K562 (cell line): ENCODE measurements around the gene SLC9B2. TPM values are rescaled to one million over a fixed set of nuclear protein-coding genes. Genes with fewer than 3 reads are reported as not detected.

Experiments
- BRCA1 ChIP-seq, 2 experiments: fragments of 450-650 bp in 1 of 2; sonication (generic) in 1 of 2; formaldehyde crosslinking in 1 of 2; IDR thresholded peaks; 2 replicates each; pipeline versions ENCODE4 v1.5.0 to v1.6.1; 2017 to 2020; ENCODE audit warnings: mild to moderate bottlenecking in 1 of 2, missing genetic modification reagents in 1 of 2
- CBX2 ChIP-seq: fragments of 200-600 bp; sonication (generic); IDR thresholded peaks from one replicate; pipeline ENCODE4 v1.6.1; 2012; ENCODE audit warnings: mild to moderate bottlenecking, low read length, inconsistent platforms; ENCODE audit not compliant: insufficient read depth, poor library complexity, severe bottlenecking
- MEF2A ChIP-seq: IDR thresholded peaks from 2 replicates; pipeline ENCODE4 v1.6.1; 2011; ENCODE audit warnings: low read depth, mild to moderate bottlenecking, low read length, moderate library complexity; ENCODE audit not compliant: control insufficient read depth
- RBM15 ChIP-seq: fragments of 200-400 bp; formaldehyde crosslinking; IDR thresholded peaks from 2 replicates; pipeline ENCODE4 v1.6.1; 2018; ENCODE audit warnings: mild to moderate bottlenecking, low read length, moderate library complexity; ENCODE audit not compliant: insufficient read depth
- U2AF2 ChIP-seq: fragments of 200-400 bp; formaldehyde crosslinking; optimal IDR thresholded peaks from 2 replicates; pipeline ENCODE3; 2017; ENCODE audit warnings: low read depth, mild to moderate bottlenecking, low read length
- ZNF583 ChIP-seq: fragments of 250-450 bp; sonication (Bioruptor Pico); IDR thresholded peaks from 2 replicates; pipeline ENCODE4 v1.4.0; 2020
- ZNF766 ChIP-seq: fragments of 200-800 bp; sonication (Bioruptor generic); conservative IDR thresholded peaks from 2 replicates; pipeline ENCODE4 v1.6.1; 2016; ENCODE audit warnings: missing genetic modification characterization, missing compliant biosample characterization
- polyA plus RNA-seq, 8 experiments: library from polyadenylated mRNA; depleted of rRNA in 4 of 8; stranded (reverse) in 5 of 8; unstranded in 3 of 8; fragments of >200 nt; fragmentation: Nextera tagmentation in 2 of 8; fragmentation: Illumina TruSeq in 1 of 8; extraction: Ambion mirVana in 2 of 8; extraction: Trizol in 1 of 8; gene quantifications; 2 replicates each; pipeline versions ENCODE4 v1.2.1 to v1.2.3, GENCODE V29; 2011 to 2014; ENCODE audit warnings: inconsistent platforms in 1 of 8, missing spikeins in 1 of 8
- total RNA-seq, 7 experiments: library from RNA; depleted of rRNA in 6 of 7; stranded (reverse); fragments of >200 nt in 6 of 7; fragmentation: Illumina TruSeq in 2 of 7; extraction: Trizol in 2 of 7; gene quantifications; 2 replicates each; pipeline versions ENCODE4 v1.2.1 to v1.2.3, GENCODE V29; 2011 to 2021; ENCODE audit warnings: low replicate concordance in 1 of 7
- TF ChIP-seq, protein P1 (sequence below): sonication (generic); formaldehyde crosslinking; IDR thresholded peaks from 2 replicates; pipeline ENCODE4 v1.4.0; 2020; ENCODE audit warnings: mild to moderate bottlenecking, missing genetic modification reagents
- TF ChIP-seq, protein P2 (sequence below): sonication (generic); formaldehyde crosslinking; IDR thresholded peaks from 2 replicates; pipeline ENCODE4 v1.8.0; 2022; ENCODE audit warnings: mild to moderate bottlenecking, missing genetic modification reagents, borderline replicate concordance
- TF ChIP-seq, protein P3 (sequence below), 2 experiments: fragments of 450-650 bp; IDR thresholded peaks; 2 replicates each; pipeline ENCODE4 v1.6.1; 2016; ENCODE audit warnings: mild to moderate bottlenecking in 2 of 2, borderline replicate concordance in 1 of 2, low read depth in 1 of 2, moderate library complexity in 1 of 2
- TF ChIP-seq, protein P4 (sequence below): fragments of 450-650 bp; formaldehyde crosslinking; IDR thresholded peaks from 2 replicates; pipeline ENCODE4 v1.4.0; 2020; ENCODE audit warnings: mild to moderate bottlenecking, moderate library complexity

Gene SLC9B2
- total and polyA plus RNA-seq, 9 of the 15 experiments (the other 6 are each of a cell fraction or from before 2014, with no cell fraction given): 6.6 to 14.6 (median 11.4) TPM

DNA sequence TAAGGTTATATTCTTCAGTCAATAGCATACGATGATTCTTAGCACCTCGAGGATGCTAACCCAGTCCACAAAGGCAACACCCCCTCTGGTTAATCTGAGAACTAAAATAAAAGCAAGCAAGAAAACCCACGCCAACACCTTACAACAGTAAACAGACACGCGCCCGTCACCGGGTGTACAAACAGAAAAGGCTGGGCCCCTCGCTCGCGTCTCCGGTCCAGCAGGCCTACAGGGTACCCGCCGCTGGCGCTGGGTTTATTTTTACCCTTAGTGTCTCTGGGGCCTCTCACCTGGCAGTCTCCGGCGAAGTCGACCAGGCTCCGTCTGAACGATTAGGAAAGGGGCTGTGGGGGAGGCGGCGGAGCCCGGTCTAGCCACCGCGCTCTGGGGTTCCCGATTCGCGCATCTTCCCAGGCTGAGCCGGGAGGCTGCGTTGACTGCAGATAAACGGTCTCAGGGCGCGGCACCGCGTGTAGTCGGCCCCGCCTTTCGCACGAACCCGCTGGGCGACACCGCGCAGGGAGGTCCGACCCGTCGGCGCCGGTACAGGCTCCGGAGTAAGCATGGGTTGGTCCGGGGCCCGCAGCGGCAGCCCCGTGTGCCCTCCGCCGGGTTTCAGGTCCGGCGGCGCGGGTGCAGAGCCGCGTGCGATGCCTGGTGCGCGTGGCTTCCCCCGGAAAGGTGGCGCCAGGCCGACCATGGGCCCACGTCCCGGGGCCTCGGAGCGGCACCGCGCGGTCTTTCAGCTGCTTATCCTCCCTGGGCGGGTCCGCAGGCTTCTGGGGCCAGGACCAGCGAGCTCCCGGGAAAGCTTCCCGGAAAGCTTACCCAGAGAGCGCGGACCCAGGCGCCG lies 441 bp downstream of the SLC9B2 start (continued):
- TF ChIP-seq, protein P1, sequence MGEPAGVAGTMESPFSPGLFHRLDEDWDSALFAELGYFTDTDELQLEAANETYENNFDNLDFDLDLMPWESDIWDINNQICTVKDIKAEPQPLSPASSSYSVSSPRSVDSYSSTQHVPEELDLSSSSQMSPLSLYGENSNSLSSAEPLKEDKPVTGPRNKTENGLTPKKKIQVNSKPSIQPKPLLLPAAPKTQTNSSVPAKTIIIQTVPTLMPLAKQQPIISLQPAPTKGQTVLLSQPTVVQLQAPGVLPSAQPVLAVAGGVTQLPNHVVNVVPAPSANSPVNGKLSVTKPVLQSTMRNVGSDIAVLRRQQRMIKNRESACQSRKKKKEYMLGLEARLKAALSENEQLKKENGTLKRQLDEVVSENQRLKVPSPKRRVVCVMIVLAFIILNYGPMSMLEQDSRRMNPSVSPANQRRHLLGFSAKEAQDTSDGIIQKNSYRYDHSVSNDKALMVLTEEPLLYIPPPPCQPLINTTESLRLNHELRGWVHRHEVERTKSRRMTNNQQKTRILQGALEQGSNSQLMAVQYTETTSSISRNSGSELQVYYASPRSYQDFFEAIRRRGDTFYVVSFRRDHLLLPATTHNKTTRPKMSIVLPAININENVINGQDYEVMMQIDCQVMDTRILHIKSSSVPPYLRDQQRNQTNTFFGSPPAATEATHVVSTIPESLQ (CRISPR knock-in tag): no peak
- TF ChIP-seq, protein P2, sequence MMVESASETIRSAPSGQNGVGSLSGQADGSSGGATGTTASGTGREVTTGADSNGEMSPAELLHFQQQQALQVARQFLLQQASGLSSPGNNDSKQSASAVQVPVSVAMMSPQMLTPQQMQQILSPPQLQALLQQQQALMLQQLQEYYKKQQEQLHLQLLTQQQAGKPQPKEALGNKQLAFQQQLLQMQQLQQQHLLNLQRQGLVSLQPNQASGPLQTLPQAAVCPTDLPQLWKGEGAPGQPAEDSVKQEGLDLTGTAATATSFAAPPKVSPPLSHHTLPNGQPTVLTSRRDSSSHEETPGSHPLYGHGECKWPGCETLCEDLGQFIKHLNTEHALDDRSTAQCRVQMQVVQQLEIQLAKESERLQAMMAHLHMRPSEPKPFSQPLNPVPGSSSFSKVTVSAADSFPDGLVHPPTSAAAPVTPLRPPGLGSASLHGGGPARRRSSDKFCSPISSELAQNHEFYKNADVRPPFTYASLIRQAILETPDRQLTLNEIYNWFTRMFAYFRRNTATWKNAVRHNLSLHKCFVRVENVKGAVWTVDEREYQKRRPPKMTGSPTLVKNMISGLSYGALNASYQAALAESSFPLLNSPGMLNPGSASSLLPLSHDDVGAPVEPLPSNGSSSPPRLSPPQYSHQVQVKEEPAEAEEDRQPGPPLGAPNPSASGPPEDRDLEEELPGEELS: peak; percentile 96; the same call in 1 of the 2 replicates
- TF ChIP-seq RBM15 (no peak), CBX2 (no peak), MEF2A (no peak), ZNF583 (peak; percentile 73), BRCA1 (IDR thresholded peaks at IDR 0.05) (no peak), BRCA1 (CRISPR knock-in tag; IDR thresholded peaks at IDR 0.05) (no peak), U2AF2 (no peak), ZNF766 (no peak)
- TF ChIP-seq, protein P3, sequence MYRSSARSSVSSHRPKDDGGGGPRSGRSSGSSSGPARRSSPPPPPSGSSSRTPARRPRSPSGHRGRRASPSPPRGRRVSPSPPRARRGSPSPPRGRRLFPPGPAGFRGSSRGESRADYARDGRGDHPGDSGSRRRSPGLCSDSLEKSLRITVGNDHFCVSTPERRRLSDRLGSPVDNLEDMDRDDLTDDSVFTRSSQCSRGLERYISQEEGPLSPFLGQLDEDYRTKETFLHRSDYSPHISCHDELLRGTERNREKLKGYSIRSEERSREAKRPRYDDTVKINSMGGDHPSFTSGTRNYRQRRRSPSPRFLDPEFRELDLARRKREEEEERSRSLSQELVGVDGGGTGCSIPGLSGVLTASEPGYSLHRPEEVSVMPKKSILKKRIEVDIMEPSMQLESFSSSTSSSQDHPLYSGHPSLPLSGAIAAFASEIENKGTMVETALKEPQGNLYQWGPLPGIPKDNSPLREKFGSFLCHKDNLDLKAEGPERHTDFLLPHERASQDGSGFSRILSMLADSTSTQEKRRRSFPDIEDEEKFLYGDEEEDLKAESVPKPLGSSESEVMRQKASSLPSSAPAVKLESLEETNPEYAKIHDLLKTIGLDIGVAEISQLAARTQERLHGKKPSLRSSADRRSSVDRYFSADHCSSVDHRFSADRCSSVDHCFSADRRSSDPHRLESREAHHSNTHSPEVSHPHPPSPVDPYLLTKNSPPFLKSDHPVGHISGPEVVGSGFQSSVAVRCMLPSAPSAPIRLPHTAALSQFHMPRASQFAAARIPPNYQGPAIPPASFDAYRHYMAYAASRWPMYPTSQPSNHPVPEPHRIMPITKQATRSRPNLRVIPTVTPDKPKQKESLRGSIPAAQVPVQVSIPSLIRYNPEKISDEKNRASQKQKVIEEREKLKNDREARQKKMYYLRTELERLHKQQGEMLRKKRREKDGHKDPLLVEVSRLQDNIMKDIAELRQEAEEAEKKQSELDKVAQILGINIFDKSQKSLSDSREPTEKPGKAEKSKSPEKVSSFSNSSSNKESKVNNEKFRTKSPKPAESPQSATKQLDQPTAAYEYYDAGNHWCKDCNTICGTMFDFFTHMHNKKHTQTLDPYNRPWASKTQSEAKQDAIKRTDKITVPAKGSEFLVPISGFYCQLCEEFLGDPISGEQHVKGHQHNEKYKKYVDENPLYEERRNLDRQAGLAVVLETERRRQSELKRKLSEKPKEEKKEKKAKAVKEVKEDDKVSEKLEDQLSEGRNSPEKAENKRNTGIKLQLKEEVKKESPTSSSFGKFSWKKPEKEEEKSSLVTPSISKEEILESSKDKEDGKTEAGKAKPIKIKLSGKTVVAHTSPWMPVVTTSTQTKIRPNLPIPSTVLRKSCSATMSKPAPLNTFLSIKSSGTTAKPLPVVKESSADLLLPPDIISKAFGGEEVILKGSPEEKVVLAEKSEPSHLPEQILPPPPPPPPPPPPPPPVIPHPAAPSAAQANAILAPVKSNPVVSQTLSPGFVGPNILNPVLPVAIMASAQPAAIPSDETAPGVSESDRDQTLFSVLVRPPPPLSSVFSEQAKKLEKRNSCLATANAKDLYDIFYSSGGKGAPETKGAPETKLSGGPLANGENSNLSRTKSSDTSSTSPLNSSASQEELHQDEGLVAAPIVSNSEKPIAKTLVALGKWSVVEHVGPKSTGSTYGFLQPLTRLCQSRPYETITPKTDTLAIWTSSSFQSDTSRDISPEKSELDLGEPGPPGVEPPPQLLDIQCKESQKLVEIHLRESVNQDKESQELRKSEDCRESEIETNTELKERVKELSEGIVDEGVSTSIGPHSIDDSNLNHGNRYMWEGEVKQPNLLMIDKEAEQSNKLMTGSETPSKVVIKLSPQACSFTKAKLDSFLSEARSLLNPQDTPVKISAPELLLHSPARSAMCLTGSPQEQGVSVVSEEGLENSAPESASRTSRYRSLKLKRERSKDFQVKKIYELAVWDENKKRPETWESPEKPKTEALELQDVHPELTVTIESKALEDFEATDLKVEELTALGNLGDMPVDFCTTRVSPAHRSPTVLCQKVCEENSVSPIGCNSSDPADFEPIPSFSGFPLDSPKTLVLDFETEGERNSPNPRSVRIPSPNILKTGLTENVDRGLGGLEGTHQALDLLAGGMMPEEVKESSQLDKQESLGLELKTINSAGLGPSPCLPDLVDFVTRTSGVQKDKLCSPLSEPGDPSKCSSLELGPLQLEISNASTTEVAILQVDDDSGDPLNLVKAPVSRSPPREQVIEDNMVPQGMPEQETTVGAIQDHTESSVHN (IDR thresholded peaks at IDR 0.05; ENCODE audit: borderline replicate concordance in 1 of 2, low read depth in 1 of 2): no peak
- TF ChIP-seq, protein P4, sequence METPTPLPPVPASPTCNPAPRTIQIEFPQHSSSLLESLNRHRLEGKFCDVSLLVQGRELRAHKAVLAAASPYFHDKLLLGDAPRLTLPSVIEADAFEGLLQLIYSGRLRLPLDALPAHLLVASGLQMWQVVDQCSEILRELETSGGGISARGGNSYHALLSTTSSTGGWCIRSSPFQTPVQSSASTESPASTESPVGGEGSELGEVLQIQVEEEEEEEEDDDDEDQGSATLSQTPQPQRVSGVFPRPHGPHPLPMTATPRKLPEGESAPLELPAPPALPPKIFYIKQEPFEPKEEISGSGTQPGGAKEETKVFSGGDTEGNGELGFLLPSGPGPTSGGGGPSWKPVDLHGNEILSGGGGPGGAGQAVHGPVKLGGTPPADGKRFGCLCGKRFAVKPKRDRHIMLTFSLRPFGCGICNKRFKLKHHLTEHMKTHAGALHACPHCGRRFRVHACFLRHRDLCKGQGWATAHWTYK (CRISPR knock-in tag): peak; percentile 54; the same call in 1 of the 2 replicates
